GM12801 (cell line): ENCODE measurements around the gene SSX2IP.

Source experiments
- TF ChIP-seq, protein P1 (sequence below): IDR thresholded peaks from one replicate; pipeline ENCODE4 v1.5.1; 2011; ENCODE audit warnings: control low read depth; ENCODE audit not compliant: insufficient read length; ENCODE audit errors: extremely low read depth

Gene SSX2IP

DNA sequence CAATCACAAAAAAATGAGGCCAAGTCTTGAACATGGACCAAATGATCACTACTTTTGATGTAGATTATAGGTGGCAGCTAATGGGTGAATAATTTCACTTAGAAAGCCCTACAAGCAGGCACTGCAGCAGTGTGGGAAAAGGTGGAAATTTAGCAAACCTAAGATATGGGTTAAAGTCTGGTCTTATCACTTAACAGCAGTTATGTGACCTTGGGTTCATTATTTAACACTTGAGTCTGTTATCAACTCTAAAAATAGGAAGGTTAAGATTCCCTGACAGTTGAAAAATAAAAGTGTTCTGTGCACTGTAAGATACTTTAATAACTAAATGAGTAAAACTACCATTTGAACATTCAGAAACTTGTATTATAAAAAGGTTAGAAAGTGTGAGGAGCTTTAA is 47.5 kb downstream of the SSX2IP start:
- TF ChIP-seq, protein P1, sequence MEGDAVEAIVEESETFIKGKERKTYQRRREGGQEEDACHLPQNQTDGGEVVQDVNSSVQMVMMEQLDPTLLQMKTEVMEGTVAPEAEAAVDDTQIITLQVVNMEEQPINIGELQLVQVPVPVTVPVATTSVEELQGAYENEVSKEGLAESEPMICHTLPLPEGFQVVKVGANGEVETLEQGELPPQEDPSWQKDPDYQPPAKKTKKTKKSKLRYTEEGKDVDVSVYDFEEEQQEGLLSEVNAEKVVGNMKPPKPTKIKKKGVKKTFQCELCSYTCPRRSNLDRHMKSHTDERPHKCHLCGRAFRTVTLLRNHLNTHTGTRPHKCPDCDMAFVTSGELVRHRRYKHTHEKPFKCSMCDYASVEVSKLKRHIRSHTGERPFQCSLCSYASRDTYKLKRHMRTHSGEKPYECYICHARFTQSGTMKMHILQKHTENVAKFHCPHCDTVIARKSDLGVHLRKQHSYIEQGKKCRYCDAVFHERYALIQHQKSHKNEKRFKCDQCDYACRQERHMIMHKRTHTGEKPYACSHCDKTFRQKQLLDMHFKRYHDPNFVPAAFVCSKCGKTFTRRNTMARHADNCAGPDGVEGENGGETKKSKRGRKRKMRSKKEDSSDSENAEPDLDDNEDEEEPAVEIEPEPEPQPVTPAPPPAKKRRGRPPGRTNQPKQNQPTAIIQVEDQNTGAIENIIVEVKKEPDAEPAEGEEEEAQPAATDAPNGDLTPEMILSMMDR, result no peak

DNA sequence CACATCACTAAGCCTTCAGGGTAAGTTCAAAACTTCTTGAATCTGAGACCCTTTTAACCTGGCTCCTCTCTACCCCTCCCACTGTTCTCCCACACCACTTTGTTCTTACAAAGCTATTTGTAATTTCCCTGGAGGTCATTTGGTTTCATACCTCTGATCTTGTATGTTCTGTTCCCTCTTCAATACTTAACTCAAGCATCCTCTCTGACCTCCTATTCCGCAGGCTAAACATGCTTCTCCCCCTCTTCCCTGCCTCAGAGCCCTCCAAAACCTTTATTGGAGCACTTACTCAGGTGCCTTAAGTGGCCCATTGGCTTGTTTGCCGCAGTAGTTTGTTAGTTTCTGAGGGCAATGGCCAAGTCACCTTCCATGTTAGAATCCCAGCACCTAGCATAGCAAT is 54.8 kb downstream of the SSX2IP start:
- TF ChIP-seq, protein P1, result no peak

DNA sequence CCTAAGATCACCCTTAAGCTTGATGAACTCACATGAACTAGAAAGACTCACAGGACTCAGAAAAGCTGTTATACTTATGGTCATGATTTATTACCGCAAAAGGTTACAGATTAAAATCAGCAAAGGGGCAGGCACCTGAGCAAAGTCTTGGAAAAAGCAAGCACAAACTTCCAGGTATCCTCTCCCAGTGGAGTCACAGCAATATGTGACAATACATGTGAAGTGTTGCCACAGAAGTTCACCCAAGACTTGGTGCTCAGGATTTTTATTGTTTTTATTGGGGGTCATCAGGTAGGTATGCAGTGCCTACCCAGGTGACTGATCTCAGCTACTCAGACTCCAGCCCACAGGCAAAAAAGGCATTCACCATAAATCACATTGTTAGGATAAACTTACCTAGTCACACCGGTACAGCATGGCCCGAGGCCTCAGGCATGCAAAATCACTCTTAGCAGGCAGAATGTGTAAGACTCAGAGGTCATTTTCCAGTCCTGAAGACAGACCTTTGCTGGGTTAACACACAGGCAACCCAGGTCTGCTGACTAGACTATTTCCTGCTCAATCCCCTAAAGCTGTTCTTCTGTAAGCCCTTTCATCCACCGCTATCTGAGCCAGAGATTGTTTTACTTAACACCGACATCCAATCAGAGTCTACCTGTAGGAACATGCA is 55.6 kb downstream of the SSX2IP start:
- TF ChIP-seq, protein P1, result no peak

DNA sequence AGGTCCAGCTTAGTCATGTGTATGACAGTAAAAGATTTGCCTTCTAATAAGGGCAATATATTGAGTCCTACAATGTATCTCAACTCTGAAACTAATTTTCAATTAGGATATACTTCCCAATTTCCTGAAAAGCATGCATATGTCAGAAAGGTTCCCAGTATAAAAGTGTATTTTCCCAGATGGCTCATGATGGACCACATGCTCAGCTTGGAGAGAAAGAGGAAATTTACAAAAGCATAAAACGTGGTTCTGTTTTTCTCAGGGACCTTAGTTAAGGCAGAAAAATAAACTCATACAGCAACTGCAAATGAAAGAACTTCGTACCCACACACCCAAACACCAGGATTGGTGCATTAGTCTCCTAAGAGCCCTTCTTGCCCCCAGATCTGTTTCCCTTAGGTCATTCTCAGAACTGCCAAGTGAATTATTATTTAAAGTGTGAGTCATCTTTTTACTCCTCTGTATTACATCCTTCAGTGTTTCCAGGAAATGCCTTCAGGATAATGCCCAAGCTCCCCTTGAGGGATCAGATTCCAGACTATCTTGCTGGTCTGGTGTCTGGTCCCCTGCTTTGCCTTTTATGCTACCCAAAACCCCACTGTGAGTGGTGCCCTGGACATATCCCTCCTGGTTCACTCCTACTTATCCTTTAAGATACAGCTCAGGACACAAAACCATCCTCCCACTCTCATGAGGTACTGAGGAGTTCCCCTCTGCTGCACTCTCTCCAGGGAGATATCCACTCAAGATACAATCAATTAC is 57.4 kb downstream of the SSX2IP start:
- TF ChIP-seq, protein P1, result no peak

DNA sequence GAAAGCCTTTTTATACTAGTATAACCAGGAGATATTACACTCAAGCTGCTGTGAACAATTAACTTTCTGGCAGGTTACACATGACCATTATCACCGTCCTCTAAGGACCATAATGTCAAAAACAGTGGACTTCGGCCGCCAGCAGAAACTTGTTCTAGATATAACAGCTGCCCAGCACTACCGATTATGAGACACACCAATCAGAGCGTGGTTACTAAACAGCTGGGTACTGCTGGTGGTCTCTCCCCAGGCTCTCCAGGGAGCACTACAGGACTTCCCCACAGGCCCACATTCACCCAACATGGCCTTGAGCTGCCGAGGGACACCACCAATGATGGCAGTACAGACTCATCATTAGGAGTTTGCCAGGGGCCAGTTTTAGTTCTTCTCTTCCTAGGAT is 58.1 kb downstream of the SSX2IP start:
- TF ChIP-seq, protein P1, result no peak

DNA sequence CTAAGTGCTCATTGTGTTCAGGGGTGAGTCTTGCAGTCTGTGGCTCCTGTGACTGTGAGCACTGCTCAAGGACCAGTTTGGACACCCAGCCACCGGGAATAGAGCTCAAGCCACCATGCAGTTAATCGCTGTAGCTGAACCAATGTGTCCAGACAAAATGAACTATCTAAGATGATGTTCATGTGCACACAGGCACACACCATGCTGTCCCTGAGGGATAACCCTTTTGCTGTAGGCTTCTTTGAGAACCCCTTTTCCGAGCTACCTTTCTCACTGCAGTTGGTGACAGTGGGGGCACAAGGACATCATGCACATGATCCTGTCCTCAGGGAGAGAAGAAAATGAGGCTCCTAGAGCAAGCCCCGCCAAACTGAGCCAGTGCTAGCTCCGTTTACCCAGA is 65.4 kb downstream of the SSX2IP start:
- TF ChIP-seq, protein P1, result no peak

DNA sequence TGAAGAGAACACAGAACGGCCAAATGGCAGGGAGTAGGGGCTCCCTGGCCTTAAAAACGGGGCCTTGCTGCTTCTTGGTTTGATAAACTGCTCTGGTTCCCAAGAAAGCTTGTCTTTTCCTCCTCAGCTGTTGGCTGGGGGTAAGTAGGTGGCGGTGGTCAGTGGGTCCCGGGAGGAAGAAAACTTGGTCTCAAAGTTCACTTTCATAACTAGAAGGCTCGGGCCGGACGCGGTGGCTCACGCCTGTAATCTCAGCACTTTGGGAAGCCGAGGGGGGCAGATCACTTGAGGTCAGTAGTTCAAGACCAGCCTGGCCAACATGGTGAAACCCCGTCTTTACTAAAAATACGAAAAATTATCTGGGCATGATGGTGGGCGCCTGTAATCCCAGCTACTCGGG is 68.7 kb downstream of the SSX2IP start:
- TF ChIP-seq, protein P1, result no peak
